ENCODE results near the gene RHPN2. TPM values are rescaled to one million over a fixed set of nuclear protein-coding genes. Genes with fewer than 3 reads are reported as not detected.
"Not testable (repeated sequence)": the region's sequence is repeated elsewhere in the genome, so short reads cannot be mapped to it uniquely, and the experiment has no call there.

Gene RHPN2
- total RNA-seq, 4 donors from 2014 or later: 49.0 to 276 (median 74.3) TPM

- Histone ChIP-seq H3K4me1 (peaks cover 0 to 38% (median 24%) of the 10 kb centered on the region in 4 donors), H3K27me3 (no peaks in the 10 kb centered on the region), H3K9me3 (no peaks in the 10 kb centered on the region), H3K27ac (peak overlapping the region; percentile 69 to 87 (median 84)), H3K36me3 (no peaks in the 10 kb centered on the region), H3K4me3 (no peak overlapping the region)
- DNase-seq: peak; percentile 70
- peak in 2 of 3 donors; percentile 28 to 55 for TF ChIP-seq POLR2AphosphoS5 (IDR thresholded peaks at IDR 0.05)
- TF ChIP-seq CTCF (IDR thresholded peaks at IDR 0.05): no peak
- TF ChIP-seq POLR2A (IDR thresholded peaks at IDR 0.05): peak; percentile 30
- intact Hi-C loops (cut with DNase I; ENCODE audit: low total_unique reads): no loop called here
- in situ Hi-C loops (cut with MboI; ENCODE audit: low pct_ligation_motif_present in 1 of 4, low pct_unique_long_range_greater_than_20kb in 1 of 4, low sequenced_read_pairs in 3 of 4): no loop called here
- 43 to 56% methylated on average over 5 to 8 of the region's 8 CpGs for WGBS, 2 donors (ENCODE audit: low coverage in 1 of 2)
These were observed 32.4 kb downstream of the RHPN2 start for GRCh38 chr19:33032218-33032781.

GRCh38 chr19:33029746-33030303, 34.9 kb downstream of the RHPN2 start:
- Histone ChIP-seq H3K36me3 (no peaks in the 10 kb centered on the region), H3K27ac (peak overlapping the region in 3 of 4 donors; percentile 5 to 57 (median 36)), H3K4me1 (peaks cover 0 to 38% (median 24%) of the 10 kb centered on the region in 4 donors), H3K27me3 (no peaks in the 10 kb centered on the region), H3K4me3 (no peak overlapping the region), H3K9me3 (no peaks in the 10 kb centered on the region)
- 82 to 100% methylated on average over 9 of the region's 9 CpGs for WGBS, 2 donors (ENCODE audit: low coverage in 1 of 2)
- TF ChIP-seq EP300 (IDR thresholded peaks at IDR 0.05; ENCODE audit: low read depth) (no peak), POLR2AphosphoS5 (IDR thresholded peaks at IDR 0.05) (no peak), CTCF (IDR thresholded peaks at IDR 0.05) (no peak), POLR2A (IDR thresholded peaks at IDR 0.05) (no peak)
- intact Hi-C loops (cut with DNase I; ENCODE audit: low total_unique reads) (no loop called here), in situ Hi-C loops (cut with MboI; ENCODE audit: low pct_ligation_motif_present in 1 of 4, low pct_unique_long_range_greater_than_20kb in 1 of 4, low sequenced_read_pairs in 3 of 4) (no loop called here)
- no peak for DNase-seq

- H3K27ac ChIP-seq; intact Hi-C loops (cut with DNase I; ENCODE audit: low total_unique reads); H3K9me3 ChIP-seq; H3K27me3 ChIP-seq; DNase-seq; in situ Hi-C loops (cut with MboI; ENCODE audit: low pct_ligation_motif_present in 1 of 4, low pct_unique_long_range_greater_than_20kb in 1 of 4, low sequenced_read_pairs in 3 of 4); H3K36me3 ChIP-seq; H3K4me3 ChIP-seq: not testable (repeated sequence)
- 70% methylated on average over 5 of the region's 5 CpGs; no CpG with 5 or more reads in 1 of the 2 donors for WGBS, 2 donors (ENCODE audit: low coverage in 1 of 2)
- peaks cover 0 to 18% (median 10%) of the 10 kb centered on the region in 4 donors for H3K4me1 ChIP-seq
These were observed 38.1 kb downstream of the RHPN2 start for GRCh38 chr19:33026602-33027001.

DNA sequence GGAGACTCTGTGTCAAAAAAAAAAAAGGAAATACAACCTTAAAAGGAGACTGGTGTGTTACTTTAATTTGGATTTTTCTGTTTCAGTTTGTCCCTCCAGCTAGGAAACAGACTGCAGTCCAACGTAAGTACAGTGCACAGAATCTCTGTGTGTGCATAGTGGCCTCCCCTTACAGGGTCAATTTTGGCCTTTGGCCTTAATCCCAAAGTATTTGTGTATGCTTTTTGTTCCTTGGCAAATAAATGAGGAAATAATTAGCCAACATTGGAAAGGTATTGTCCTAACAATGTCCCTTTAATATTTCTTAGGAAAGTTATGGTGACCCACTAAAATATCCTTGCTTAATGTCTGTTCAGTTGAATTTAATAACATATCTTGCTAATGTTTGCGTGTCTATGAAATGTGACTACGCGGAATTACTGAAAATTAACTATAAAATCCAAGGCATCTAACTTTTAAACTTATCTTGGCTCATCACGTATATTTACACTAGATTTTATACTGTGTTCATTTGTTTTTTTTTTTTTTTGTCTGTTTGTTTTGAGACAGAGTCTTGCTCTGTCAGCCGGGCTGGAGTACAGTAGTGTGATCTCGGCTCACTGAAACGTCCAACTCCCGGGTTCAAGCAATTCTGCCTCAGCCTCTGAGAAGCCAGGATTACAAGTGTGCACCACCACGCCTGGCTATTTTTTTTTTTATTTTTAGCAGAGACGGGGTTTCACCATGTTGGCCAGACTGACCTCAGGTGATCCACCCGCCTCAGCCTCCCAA, 39.0 kb downstream of the RHPN2 start:
- H3K4me3 ChIP-seq; H3K9me3 ChIP-seq; H3K27ac ChIP-seq; H3K36me3 ChIP-seq; H3K4me1 ChIP-seq; DNase-seq; in situ Hi-C loops (cut with MboI; ENCODE audit: low pct_ligation_motif_present in 1 of 4, low pct_unique_long_range_greater_than_20kb in 1 of 4, low sequenced_read_pairs in 3 of 4); H3K27me3 ChIP-seq; intact Hi-C loops (cut with DNase I; ENCODE audit: low total_unique reads): not testable (repeated sequence)
- WGBS, 2 donors (ENCODE audit: low coverage in 1 of 2): 39 to 66% methylated on average over 7 to 12 of the region's 12 CpGs

- Histone ChIP-seq H3K9me3 (no peaks in the 10 kb centered on the region), H3K27me3 (no peaks in the 10 kb centered on the region), H3K27ac (no peak overlapping the region), H3K4me3 (no peak overlapping the region), H3K36me3 (no peaks in the 10 kb centered on the region), H3K4me1 (no peaks in the 10 kb centered on the region)
- in situ Hi-C loops (cut with MboI; ENCODE audit: low pct_ligation_motif_present in 1 of 4, low pct_unique_long_range_greater_than_20kb in 1 of 4, low sequenced_read_pairs in 3 of 4): no loop called here
- TF ChIP-seq CTCF (IDR thresholded peaks at IDR 0.05): no peak
- no peak for TF ChIP-seq EP300 (IDR thresholded peaks at IDR 0.05; ENCODE audit: low read depth)
- no peak for TF ChIP-seq POLR2A (IDR thresholded peaks at IDR 0.05)
- no peak for TF ChIP-seq POLR2AphosphoS5 (IDR thresholded peaks at IDR 0.05)
- DNase-seq: no peak
- 83 to 85% methylated on average over 8 of the region's 8 CpGs for WGBS, 2 donors (ENCODE audit: low coverage in 1 of 2)
- intact Hi-C loops (cut with DNase I; ENCODE audit: low total_unique reads): no loop called here
These were observed 40.3 kb downstream of the RHPN2 start for GRCh38 chr19:33024398-33024797.
